Nephron progenitor cell (in vitro differentiated cells): ENCODE results near the gene FAM81A.

Source experiments
- DNase-seq: peaks from one replicate; pipeline ENCODE4 v3.0.0; 2021
- H3K27ac Mint-ChIP-seq: 2 replicates; pipeline ENCODE4 v1.8.0; 2021; ENCODE audit warnings: mild to moderate bottlenecking, moderate library complexity, mixed read lengths
- H3K27me3 Mint-ChIP-seq: 2 replicates; pipeline ENCODE4 v1.8.0; 2021; ENCODE audit warnings: mild to moderate bottlenecking, low read depth, mixed read lengths; ENCODE audit not compliant: poor library complexity
- H3K36me3 Mint-ChIP-seq: 2 replicates; pipeline ENCODE4 v1.8.0; 2021; ENCODE audit warnings: low read depth, mixed read lengths
- H3K4me1 Mint-ChIP-seq: 2 replicates; pipeline ENCODE4 v1.8.0; 2021; ENCODE audit warnings: mixed read lengths
- H3K4me3 Mint-ChIP-seq: 2 replicates; pipeline ENCODE4 v1.8.0; 2021; ENCODE audit warnings: mild to moderate bottlenecking, moderate library complexity, mixed read lengths
- H3K9me3 Mint-ChIP-seq: 2 replicates; pipeline ENCODE4 v1.8.0; 2021; ENCODE audit warnings: mild to moderate bottlenecking, moderate library complexity, mixed read lengths
- CTCF ChIP-seq: fragments of 200-600 bp; sonication (generic); IDR thresholded peaks from 2 replicates; pipeline ENCODE4 v1.5.0; 2021; ENCODE audit warnings: antibody characterized with exemption

FAM81A gene

DNA sequence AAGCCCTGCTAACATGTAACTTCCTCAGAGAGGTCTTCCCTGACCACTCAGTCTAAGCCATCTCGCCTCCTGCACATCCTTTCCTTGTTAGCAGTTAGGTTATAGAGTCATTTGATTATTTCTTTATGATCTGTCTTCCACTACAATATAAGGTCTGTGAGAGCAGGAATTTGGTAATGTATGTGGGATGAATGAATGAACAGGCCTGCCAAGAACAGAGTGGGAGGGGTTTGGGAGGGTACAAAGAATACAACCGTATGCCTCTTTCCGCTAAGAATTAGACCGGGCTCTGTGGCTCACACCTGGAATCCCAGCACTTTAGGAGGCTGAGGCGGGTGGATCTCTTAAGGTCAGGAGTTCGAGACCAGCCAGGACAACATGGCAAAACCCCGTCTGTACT, 32.9 kb upstream of the FAM81A start:
- Mint-ChIP-seq H3K4me1 (peaks cover 53% of the 10 kb centered on the region), H3K36me3 (peaks cover 4% of the 10 kb centered on the region), H3K27me3 (peaks cover 18% of the 10 kb centered on the region), H3K9me3 (no peaks in the 10 kb centered on the region), H3K27ac (no peak overlapping the region), H3K4me3 (no peak overlapping the region)
- no peak for DNase-seq
- no peak for TF ChIP-seq CTCF

DNA sequence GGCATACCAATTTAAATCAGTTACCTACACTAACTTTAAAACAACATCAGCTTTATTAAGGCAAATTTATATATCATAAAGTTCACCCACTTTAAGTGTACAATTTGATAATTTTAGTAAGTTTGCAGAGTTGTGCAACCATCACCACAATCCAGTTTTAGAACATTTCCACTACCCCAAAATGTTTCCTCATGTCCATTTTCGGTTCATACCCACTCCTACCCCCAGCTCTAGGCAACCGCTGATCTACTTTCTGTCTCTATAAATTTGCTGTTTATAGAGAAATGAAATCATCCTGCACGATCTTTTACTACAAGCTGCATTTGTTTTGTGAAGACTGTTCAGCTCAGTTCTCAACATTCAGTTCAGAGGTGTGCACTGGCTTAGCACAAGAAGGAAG, 31.5 kb upstream of the FAM81A start:
- no peak for TF ChIP-seq CTCF
- no peak overlapping the region for H3K4me3 Mint-ChIP-seq
- no peaks in the 10 kb centered on the region for H3K9me3 Mint-ChIP-seq
- peaks cover 4% of the 10 kb centered on the region for H3K36me3 Mint-ChIP-seq
- H3K4me1 Mint-ChIP-seq = peaks cover 53% of the 10 kb centered on the region
- no peak for DNase-seq
- H3K27ac Mint-ChIP-seq = no peak overlapping the region
- H3K27me3 Mint-ChIP-seq = peaks cover 18% of the 10 kb centered on the region

GRCh38 chr15:59407946-59408345, 30.0 kb upstream of the FAM81A start:
- no peak for TF ChIP-seq CTCF
- Mint-ChIP-seq H3K27ac (no peak overlapping the region), H3K9me3 (no peaks in the 10 kb centered on the region), H3K36me3 (peaks cover 4% of the 10 kb centered on the region), H3K27me3 (peaks cover 18% of the 10 kb centered on the region), H3K4me1 (peaks cover 54% of the 10 kb centered on the region), H3K4me3 (no peak overlapping the region)
- no peak for DNase-seq

DNA sequence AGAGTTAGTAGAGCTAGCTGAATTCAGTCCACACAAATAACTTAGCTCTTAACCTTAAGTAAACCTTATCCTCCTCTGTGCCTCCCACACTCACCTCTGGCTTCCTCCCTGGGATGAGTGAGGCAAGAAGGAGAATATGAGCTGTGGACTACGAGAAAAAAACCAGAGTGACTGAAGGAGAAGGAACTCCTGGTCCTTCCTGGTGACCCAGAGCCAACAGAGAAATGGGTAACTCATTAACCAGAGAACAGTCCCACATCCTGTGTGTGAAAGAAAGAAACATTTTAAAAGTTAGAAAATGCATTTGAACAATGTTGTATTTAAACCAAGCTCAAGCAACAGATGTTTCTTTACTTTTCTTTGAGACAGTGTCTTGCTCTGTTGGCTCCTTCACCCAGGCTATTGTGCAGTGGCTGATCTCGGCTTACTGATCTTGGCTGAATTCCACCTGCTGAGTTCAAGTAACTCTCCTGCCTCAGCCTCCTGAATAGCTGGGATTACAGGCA, 27.5 kb upstream of the FAM81A start:
- H3K4me1 Mint-ChIP-seq = peaks cover 50% of the 10 kb centered on the region
- no peaks in the 10 kb centered on the region for H3K9me3 Mint-ChIP-seq
- DNase-seq = no peak
- no peak overlapping the region for H3K27ac Mint-ChIP-seq
- H3K36me3 Mint-ChIP-seq = peaks cover 4% of the 10 kb centered on the region
- peaks cover 16% of the 10 kb centered on the region for H3K27me3 Mint-ChIP-seq
- no peak for TF ChIP-seq CTCF
- H3K4me3 Mint-ChIP-seq = no peak overlapping the region

- Mint-ChIP-seq H3K4me1 (peaks cover 39% of the 10 kb centered on the region), H3K9me3 (no peaks in the 10 kb centered on the region), H3K27ac (no peak overlapping the region), H3K36me3 (no peaks in the 10 kb centered on the region), H3K4me3 (no peak overlapping the region), H3K27me3 (peaks cover 31% of the 10 kb centered on the region)
- TF ChIP-seq CTCF = no peak
- no peak for DNase-seq
Measured at GRCh38 chr15:59413577-59413976, 24.4 kb upstream of the FAM81A start.

- peaks cover 39% of the 10 kb centered on the region for H3K27me3 Mint-ChIP-seq
- H3K4me3 Mint-ChIP-seq = no peak overlapping the region
- no peak for DNase-seq
- no peak for TF ChIP-seq CTCF
- H3K27ac Mint-ChIP-seq = no peak overlapping the region
- H3K36me3 Mint-ChIP-seq = no peaks in the 10 kb centered on the region
- H3K4me1 Mint-ChIP-seq = peaks cover 15% of the 10 kb centered on the region
- no peaks in the 10 kb centered on the region for H3K9me3 Mint-ChIP-seq
Measured at GRCh38 chr15:59416816-59417215, 21.2 kb upstream of the FAM81A start.
